GM18508 (cell line): Measurements from ENCODE around the gene ABLIM1.

Experiments
- ATAC-seq: cut with Tn5 transposase; IDR thresholded peaks from one replicate; pipeline ENCODE4 v1.9.1; 2021; ENCODE audit warnings: moderate number of reproducible peaks; ENCODE audit not compliant: insufficient read depth, unreplicated experiment

ABLIM1 gene

DNA sequence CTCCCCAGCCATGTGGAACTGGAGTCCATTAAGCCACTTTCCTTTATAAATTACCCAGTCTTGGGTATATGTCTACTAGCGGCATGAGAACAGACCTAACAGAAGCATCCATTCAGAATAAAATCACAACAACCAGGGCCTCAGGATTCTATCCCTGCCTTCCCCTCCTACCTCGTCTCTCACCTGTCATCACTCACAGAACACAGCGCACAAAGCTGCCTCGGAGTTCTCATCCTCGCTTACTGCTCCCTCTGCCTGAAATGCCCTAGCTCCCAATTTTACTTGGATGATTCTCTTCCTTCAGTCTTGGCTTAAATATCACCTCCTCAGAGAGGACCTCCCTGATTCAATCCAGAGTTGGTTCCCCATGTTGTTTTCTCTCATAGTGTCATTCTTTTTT is 183.1 kb downstream of the ABLIM1 start:
- no peak for ATAC-seq

DNA sequence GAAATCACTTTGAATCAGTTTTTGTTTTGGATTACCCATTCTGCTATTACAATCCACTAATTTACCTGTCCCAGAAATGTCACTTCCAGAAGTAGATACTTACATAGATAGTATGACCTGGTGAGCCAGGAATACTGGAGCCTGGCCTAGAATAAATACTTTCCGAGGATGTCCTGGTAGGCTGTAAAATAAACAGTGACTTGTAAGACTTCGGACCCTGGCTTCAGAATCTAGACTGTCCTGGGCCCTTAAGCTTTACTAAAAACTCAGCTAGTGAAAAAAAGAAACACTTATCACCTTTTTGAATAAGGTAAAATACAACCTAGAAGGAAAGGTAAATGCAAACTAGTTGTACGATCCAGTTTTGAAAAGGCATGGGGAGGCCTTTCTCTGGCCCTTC is 184.3 kb downstream of the ABLIM1 start:
- ATAC-seq = no peak

DNA sequence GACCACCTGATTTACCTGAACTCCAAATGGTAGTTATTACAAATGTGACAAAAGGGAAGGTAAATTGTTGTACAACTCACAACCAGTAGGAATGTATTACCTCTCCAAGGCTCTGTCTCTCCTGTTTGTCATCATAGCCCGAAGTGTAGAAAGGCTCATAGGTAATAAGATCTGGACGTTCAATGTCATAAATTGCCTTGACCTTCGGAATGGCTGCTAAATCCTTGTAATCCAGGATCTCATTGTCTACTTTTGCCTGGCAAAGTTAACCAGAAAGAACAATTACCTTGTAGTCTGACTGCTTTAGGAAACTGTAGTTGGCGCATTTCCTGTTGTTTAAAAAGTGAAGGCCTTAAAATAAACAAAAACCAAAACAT is 185.2 kb downstream of the ABLIM1 start:
- ATAC-seq = no peak

DNA sequence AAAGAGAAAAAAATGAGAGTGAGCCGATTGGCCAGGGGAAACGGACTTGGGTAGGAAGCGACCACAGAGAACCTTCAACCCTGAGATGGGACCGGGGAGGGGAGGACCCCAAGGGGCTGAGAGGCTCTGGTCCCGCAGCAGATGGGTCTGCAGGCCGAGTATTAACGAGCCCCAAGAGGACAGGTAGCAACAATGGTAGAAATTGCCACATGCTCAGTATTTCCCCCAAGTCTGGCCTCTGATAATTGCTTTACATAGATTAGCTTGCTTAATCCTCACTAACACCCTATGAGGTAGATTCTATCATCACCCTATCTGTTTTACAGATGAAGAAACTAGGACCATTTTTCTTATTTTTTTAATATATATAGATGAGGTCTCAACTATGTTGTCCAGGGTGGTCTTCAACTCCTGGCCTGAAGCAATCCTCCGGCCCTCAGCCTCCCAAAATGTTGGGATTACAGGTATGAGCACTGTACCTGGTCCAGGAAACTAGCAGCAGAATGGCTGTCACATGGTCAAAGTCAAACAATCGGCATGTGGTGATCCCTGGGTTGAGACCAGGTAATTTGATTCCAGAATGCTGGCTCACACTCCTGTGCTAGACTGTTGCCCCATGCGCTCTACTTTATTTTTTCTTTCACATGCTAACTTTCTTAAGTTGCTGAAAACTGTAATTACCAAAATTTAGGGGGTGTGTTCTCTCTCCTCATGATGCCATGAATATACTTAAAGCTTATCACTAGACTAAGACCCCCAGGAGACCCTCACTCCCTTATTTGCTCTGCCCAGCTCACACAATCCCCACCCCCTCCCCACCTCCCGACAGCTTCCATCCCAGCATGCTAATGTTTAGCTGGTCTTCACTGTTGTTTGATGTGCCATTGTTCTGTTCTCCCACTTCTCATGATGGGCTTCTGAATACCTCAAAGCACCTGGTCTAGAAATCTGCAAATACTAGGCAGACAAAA is 185.9 kb downstream of the ABLIM1 start:
- no peak for ATAC-seq

DNA sequence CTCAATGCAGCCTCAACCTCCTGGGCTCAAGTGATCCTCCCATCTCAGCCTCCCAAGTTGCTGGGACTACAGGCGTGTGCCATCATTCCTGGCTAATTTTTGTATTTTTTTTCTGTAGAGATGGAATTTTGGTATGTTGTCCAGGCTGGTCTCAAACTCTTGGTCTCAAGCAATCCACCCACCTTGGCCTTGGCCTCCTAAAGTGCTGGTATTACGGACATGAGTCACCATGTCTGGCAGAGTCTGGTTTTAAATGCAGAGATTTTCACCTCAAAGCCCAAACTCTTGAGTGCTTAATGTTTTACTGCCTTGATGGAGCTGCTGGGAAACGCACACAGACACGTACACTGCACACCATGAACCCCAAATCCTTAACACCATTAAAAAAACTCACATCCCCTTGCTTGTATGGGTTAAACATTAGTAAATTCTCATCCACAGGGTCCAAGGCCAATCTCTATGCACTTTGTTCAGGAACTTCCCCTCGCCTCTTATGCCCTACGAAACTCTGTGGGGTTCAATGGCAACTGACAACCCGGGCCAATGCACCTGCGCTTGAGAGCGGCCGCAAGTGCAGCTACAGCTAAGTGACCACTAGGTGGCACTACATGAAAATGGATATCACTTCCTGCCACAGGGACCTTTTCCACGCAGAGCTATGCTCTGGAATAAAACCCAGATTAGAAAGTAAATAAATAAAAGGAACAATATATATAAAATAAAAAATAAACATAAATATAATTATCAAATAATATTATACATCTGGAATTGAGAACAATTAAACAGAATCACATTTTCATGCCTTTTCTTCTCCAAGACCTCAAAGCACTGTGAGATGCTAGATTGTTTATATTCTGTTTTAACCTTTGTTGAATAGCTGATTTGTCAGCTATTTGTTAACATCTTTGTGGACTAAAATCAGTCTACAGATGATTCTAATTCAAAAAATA is 186.8 kb downstream of the ABLIM1 start:
- peak; percentile 79 for ATAC-seq

DNA sequence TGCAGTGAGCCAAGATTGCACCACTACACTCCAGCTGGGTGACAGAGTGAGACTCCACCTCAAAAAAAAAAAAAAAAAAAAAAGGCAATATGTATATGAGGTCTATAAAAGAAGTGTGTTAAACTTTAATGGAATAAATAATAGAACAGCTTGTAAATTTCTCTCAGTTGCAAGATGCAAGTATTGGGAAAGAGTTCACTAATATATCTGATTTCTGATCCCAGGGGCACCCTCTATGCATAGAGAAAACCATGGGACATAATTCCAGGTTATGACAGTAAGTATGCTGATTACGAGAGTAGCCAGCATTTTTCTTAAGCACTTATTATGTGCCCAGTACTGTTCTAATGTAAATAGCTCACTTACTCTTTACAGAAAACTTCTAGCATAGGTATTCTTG is 187.7 kb downstream of the ABLIM1 start:
- no peak for ATAC-seq

DNA sequence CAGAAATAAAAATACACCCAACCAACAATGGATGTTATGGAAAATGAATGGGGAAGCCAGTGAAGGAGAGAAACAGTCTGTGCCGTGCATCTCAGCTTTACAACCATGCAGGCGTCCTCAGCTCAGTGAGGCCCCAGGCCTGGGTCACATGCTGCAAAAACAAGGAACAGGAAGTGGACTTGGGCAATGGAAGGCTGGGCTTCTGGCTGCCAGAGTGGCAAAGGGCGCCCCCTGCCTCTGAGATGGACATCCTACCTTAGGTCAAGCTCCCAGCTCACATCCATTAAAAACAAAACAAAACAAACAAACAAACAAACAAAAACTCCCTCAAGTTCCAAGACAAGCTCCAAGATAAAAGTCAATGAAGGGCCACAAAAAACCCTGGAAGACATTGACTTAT is 199.1 kb downstream of the ABLIM1 start:
- no peak for ATAC-seq

DNA sequence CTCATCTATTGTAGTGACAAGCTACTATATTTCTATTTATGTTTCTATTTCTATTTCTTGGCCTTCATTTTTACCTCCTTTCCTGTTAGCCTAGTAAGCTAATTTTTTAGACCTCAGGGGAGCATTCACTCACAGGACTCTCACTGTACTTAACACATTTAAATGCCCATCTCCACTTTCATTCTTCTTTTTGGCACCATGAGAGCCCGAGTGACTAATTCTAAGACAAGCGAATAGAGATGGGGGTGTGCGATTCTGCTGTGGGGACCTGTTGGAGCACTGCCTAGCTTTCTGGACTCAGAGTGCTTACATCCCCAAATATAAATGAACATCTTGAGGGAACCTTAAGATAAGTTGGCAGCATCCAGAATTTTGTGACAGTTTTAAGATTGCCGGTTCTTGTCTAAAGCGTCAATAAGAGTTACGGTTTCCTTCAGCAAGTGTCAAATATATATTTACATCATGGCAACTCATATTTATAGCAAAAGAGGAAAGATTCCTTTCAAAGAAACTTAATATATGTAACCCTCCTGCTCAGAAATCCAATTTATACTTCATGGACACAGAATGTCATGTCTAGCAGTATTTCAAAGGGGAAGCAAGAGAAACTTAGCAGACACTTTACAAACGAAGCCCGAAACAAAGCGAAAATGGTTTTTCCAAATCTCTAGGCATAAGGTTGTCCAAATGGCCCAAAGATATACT is 199.7 kb downstream of the ABLIM1 start:
- no peak for ATAC-seq

DNA sequence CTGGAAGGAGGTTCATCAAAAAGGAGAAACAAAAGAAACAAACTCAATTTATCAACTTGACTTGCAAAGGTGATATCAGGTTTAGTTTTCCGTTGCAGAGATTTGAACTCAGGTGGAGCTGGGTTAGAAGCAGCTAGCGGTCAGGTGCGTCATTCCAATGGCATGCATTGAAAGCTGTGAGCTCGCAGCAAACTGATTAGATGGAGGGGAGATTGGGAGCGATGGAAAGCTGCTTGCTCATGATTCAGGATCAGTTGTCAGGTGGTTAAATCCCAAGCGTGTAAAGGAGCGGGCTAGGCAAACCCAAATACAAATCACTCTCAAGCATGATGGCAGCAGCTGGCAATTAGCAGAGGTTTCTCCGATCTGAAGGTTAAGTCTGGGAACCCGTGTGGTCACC is 204.5 kb downstream of the ABLIM1 start:
- ATAC-seq = no peak

DNA sequence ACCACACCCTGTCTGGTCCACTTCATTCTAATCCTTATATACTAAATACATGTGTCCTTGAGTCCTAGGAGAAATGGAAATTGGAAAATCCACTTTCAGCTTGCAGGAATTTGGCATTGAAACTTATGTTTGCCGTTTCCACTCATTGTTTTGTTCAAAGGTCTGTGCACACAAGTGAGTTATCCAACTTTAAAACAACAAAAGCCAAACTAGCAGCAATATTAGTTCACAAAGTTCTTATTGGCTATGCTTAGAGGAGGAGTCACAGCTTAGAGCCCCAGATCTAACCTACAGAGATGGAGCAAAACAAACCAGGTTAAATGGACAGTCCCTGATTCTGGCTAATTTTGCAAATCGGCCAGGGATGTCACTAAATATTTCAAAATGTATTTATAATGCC is 209.2 kb downstream of the ABLIM1 start:
- ATAC-seq = no peak

DNA sequence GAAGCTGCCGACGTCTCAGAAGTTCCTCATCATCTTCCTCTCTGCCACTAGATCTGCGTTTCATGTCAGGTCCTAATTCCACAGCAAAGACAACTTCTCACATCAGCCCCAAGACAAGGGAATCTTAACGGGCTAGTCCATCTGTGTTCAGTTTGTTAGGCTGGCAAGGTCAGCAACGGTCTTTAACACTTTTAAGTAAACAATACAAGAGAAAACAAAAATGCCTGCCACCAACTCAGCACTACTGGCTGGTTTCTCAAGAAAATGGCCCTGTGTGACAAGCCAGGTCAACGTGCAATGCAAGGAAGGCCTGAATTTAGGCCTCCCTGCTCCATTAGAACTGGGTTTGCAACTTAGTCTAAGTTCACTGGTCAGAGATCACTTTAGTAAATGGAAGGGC is 212.7 kb downstream of the ABLIM1 start:
- ATAC-seq = no peak

DNA sequence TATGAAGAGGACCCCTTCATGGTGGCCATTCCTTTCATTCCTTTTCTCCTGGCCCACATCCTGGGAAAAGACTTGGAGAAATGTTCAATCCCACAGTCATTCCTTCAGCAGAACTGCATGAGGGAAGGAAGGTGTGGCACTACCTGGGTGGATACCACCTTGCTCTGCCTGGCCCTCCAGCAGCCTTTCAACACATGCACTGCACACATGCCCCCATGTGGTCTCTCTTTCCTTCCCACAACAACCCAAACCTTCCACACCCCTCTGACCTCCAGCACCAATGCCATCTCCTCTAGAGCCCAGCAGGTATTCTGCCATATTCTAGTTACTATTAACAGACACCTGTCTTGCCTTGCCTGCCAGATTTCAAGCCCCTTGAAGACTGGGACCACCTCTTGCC is 213.3 kb downstream of the ABLIM1 start:
- ATAC-seq = no peak

DNA sequence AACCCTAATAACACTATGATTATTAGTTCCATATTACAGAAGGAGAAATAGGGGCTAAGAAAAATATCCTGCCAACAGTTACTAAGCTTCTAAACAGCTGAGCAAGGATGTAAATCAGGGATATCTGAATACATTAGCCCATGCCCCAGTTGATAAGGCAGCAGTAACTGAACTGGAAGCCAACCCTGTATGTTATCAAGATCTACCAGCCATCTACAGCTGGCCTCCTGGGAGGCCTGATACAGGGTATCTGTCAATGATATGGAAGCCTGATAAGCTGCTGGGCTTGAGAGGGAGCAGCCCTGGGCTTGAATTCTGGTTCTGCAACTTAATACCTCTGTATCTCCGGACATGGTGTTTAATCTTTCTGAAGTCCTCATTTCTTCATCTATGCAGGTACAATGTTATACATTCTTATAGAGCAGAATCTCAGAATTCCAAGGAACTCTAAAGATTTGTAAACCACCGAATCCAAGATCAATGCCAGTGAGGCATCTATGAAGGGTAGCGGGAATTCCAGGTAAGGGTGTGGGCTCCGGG is 215.9 kb downstream of the ABLIM1 start:
- no peak for ATAC-seq

DNA sequence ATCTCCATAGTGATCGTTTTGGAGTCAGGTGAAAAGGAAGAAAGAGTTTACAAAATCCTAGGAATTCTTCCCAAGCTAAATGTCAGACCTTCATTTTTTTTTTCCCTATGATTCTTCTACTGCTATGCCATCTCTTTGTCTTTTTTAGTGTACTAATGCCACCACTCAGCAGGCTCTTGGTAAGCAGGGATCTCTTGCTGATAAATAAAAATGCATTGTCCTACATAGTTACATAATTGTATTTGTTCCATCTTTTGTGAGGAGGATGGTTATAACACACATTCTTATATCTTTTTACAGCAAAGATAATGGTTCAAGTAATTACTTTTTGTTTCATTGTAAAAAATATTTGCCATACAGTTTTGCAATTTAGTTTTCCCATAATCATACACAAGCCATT is 217.0 kb downstream of the ABLIM1 start:
- ATAC-seq = no peak

DNA sequence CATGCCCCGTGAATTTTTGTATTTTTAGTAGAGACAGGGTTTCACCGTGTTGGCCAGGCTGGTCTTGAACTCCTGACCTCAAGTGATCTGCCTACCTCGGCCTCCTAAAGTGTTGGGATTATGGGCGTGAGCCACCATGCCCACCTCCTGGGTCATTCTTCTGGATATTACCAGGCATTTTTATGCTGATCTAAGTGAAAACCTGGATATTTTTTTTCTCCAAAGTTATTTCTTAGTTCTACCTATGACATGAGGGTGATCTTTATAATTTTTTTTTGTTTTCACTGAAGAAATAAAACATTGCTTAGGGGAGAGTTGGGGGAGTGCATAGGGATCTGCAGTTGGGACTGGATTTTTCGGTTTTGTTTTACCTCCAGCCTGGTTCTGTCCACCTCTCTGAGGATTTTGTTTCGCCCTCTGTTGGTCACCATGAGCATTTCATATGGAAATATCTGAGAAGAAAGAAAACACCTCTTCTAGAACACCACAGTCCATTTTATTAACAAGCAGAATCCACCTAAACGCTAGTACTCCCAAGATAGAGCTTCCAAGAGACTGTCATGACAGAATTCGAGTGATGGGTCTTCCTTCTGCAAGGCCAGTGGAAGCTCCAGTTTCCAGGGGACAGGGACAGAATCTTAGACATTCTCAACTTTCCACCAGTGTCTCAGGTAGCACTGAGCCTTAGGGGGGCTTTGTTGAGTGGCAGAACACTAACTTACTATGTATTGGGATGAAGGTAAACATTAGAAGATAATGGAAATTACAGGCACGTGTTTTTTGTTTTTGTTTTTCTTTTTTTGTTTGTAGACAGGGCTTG is 220.4 kb downstream of the ABLIM1 start:
- ATAC-seq = no peak

DNA sequence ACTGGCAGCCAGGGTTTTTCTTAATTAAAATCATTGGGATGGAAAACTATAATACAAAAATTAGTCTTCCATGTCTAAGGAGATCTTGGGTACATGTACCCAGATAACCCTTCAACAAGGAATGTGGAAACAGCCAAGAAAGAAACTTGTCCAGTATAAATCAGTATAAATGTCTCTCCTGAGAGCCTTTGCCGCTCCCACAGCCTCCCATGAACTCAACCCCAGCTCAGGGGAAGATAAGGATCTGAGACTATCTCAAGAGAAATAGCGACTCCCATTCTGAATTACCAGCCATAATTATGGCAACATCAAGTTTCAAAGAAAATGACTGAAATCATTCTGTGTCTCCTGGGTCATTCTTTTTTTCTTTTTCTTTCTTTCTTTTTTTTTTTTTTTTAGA is 221.1 kb downstream of the ABLIM1 start:
- no peak for ATAC-seq

DNA sequence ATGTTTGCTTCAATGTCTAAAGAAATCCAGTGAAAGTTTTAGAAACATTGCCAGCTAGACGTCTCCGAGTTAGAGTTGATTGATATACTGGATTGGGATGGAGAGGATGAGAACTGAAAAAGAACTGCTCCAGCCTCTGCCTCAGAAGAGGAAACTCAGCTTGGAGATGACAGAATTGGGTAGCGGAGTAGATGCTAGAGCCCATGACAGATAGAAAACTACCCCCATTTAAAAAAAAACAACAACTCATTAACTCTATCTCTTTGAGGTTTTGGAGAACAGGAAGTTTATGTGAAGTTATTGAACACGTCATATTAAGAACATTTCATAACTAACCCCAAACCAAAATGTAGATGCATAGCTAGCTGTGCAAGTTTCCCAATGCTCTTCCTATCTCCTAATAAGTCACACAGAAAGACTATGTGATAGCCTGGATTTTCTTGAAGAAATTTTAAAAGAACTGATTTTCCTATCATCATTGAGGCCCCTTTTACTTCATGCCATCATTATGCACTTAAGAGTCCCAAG is 225.4 kb downstream of the ABLIM1 start:
- no peak for ATAC-seq

DNA sequence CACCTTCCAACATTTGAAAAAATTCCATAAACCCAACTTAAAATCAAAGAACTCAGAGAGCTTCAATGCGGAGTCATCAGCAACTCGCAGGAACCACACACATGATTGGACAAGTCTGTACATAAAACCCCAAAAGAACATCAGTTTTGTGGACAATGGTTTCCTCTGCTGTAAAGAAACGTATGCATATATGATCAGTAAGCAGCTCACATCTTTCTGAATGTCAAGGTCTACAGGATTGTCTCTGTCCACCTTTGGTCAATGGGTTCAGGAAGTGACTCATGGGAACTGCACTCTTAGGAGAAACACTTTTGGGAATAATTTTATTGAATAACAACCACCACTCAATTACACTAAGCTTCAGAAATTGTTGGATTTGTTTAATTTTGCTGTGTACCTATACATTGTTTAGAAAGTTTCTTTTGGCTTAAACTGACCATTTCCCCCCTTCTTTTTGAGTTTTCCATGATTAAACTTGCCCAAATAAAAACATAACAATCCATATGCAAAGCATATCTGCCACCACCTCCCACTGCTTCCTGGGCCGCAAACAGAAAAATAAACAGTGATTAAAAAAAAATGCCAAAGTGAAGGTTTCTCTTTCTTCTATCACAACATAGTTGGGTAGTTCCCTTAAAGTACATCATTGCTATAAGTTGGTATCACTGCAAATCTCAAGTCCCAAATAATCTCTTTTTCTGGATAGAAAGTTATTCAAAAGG is 226.5 kb downstream of the ABLIM1 start:
- no peak for ATAC-seq
